ENCODE measurements around the gene MYO5A.

Gene MYO5A

GRCh38 chr15:52379395-52380106 lies 149.1 kb downstream of the MYO5A start:
- peaks cover 88% of the 10 kb centered on the region for H3K36me3 ChIP-seq
- H3K9ac ChIP-seq, result no peak overlapping the region
- no peaks in the 10 kb centered on the region for H4K20me1 ChIP-seq
- H3K4me3 ChIP-seq, result no peak overlapping the region
- H3K4me2 ChIP-seq, result no peak overlapping the region
- no peaks in the 10 kb centered on the region for H3K27me3 ChIP-seq
- H3K27ac ChIP-seq, result no peak overlapping the region
- H3K4me1 ChIP-seq, result peaks cover 4% of the 10 kb centered on the region; the same call in 1 of the 2 replicates
- H3K9me3 ChIP-seq, result no peaks in the 10 kb centered on the region
- no peak for TF ChIP-seq Cebpa-rat (IDR thresholded peaks at IDR 0.05)

GRCh38 chr15:52378746-52379394 lies 149.8 kb downstream of the MYO5A start:
- Histone ChIP-seq H3K9ac (no peak overlapping the region), H3K4me2 (no peak overlapping the region), H3K4me3 (no peak overlapping the region)

GRCh38 chr15:52370010-52370409 lies 158.7 kb downstream of the MYO5A start:
- Histone ChIP-seq H3K4me1 (no peaks in the 10 kb centered on the region), H4K20me1 (no peaks in the 10 kb centered on the region), H3K9me3 (no peaks in the 10 kb centered on the region), H3K27me3 (no peaks in the 10 kb centered on the region), H3K36me3 (peaks cover 75% of the 10 kb centered on the region), H3K4me2 (no peak overlapping the region), H3K4me3 (no peak overlapping the region), H3K27ac (no peak overlapping the region), H3K9ac (no peak overlapping the region)
- TF ChIP-seq Cebpa-rat (IDR thresholded peaks at IDR 0.05), result no peak

More at GRCh38 chr15:52378746-52379394, 149.8 kb downstream of the MYO5A start:
- H3K9me3 ChIP-seq, result no peaks in the 10 kb centered on the region
- no peaks in the 10 kb centered on the region for H3K27me3 ChIP-seq
- H3K27ac ChIP-seq, result no peak overlapping the region
- no peak for TF ChIP-seq Cebpa-rat (IDR thresholded peaks at IDR 0.05)
- no peaks in the 10 kb centered on the region for H4K20me1 ChIP-seq
- H3K4me1 ChIP-seq, result peaks cover 4% of the 10 kb centered on the region; the same call in 1 of the 2 replicates
- peaks cover 89% of the 10 kb centered on the region for H3K36me3 ChIP-seq

GRCh38 chr15:52369455-52369854 lies 159.2 kb downstream of the MYO5A start:
- H3K27me3 ChIP-seq, result no peaks in the 10 kb centered on the region
- no peak overlapping the region for H3K9ac ChIP-seq
- no peak overlapping the region for H3K27ac ChIP-seq
- H3K4me2 ChIP-seq, result no peak overlapping the region
- no peaks in the 10 kb centered on the region for H4K20me1 ChIP-seq
- no peak for TF ChIP-seq Cebpa-rat (IDR thresholded peaks at IDR 0.05)
- H3K9me3 ChIP-seq, result no peaks in the 10 kb centered on the region
- no peaks in the 10 kb centered on the region for H3K4me1 ChIP-seq
- H3K4me3 ChIP-seq, result no peak overlapping the region
- peaks cover 75% of the 10 kb centered on the region for H3K36me3 ChIP-seq

GRCh38 chr15:52369030-52369429 lies 159.7 kb downstream of the MYO5A start:
- TF ChIP-seq Cebpa-rat (IDR thresholded peaks at IDR 0.05), result no peak

GRCh38 chr15:52368402-52368801 lies 160.3 kb downstream of the MYO5A start:
- H3K4me2 ChIP-seq, result no peak overlapping the region
- no peaks in the 10 kb centered on the region for H3K4me1 ChIP-seq
- H3K36me3 ChIP-seq, result peaks cover 76% of the 10 kb centered on the region
- no peak overlapping the region for H3K9ac ChIP-seq
- H4K20me1 ChIP-seq, result no peaks in the 10 kb centered on the region
- H3K4me3 ChIP-seq, result no peak overlapping the region
- no peak for TF ChIP-seq Cebpa-rat (IDR thresholded peaks at IDR 0.05)
- no peak overlapping the region for H3K27ac ChIP-seq
- H3K27me3 ChIP-seq, result no peaks in the 10 kb centered on the region
- no peaks in the 10 kb centered on the region for H3K9me3 ChIP-seq

More at GRCh38 chr15:52369030-52369429, 159.7 kb downstream of the MYO5A start:
- no peak overlapping the region for H3K27ac ChIP-seq
- H4K20me1 ChIP-seq, result no peaks in the 10 kb centered on the region
- H3K4me3 ChIP-seq, result no peak overlapping the region
- no peaks in the 10 kb centered on the region for H3K9me3 ChIP-seq
- no peak overlapping the region for H3K9ac ChIP-seq
- H3K36me3 ChIP-seq, result peaks cover 75% of the 10 kb centered on the region
- no peak overlapping the region for H3K4me2 ChIP-seq
- H3K27me3 ChIP-seq, result no peaks in the 10 kb centered on the region
- H3K4me1 ChIP-seq, result no peaks in the 10 kb centered on the region

- TF ChIP-seq Cebpa-rat (IDR thresholded peaks at IDR 0.05), result no peak
- Histone ChIP-seq H3K4me3 (no peak overlapping the region), H3K9ac (no peak overlapping the region), H3K36me3 (peaks cover 78% of the 10 kb centered on the region), H3K27me3 (no peaks in the 10 kb centered on the region), H4K20me1 (no peaks in the 10 kb centered on the region), H3K9me3 (no peaks in the 10 kb centered on the region), H3K4me2 (no peak overlapping the region), H3K27ac (no peak overlapping the region), H3K4me1 (no peaks in the 10 kb centered on the region)
Measured at GRCh38 chr15:52362497-52362896, 166.2 kb downstream of the MYO5A start.

GRCh38 chr15:52361975-52362494 lies 166.6 kb downstream of the MYO5A start:
- no peaks in the 10 kb centered on the region for H3K4me1 ChIP-seq
- no peak overlapping the region for H3K4me2 ChIP-seq
- no peak overlapping the region for H3K9ac ChIP-seq
- H3K27me3 ChIP-seq, result no peaks in the 10 kb centered on the region
- no peak for TF ChIP-seq Cebpa-rat (IDR thresholded peaks at IDR 0.05)
- no peak overlapping the region for H3K27ac ChIP-seq
- H3K4me3 ChIP-seq, result no peak overlapping the region
- H3K36me3 ChIP-seq, result peaks cover 77% of the 10 kb centered on the region
- no peaks in the 10 kb centered on the region for H4K20me1 ChIP-seq
- H3K9me3 ChIP-seq, result no peaks in the 10 kb centered on the region

- H3K9me3 ChIP-seq, result no peaks in the 10 kb centered on the region
- no peak for TF ChIP-seq Cebpa-rat (IDR thresholded peaks at IDR 0.05)
- no peak overlapping the region for H3K4me2 ChIP-seq
- no peaks in the 10 kb centered on the region for H4K20me1 ChIP-seq
- H3K4me3 ChIP-seq, result no peak overlapping the region
- no peaks in the 10 kb centered on the region for H3K27me3 ChIP-seq
- H3K27ac ChIP-seq, result no peak overlapping the region
- no peak overlapping the region for H3K9ac ChIP-seq
- no peaks in the 10 kb centered on the region for H3K4me1 ChIP-seq
- peaks cover 73% of the 10 kb centered on the region for H3K36me3 ChIP-seq
Measured at GRCh38 chr15:52361494-52361893, 167.2 kb downstream of the MYO5A start.

All from BLaER1 (cell line).